Left lung (tissue), 10 donors: ENCODE data around the gene PDCD1. TPM values are rescaled to one million over a fixed set of nuclear protein-coding genes. Genes with fewer than 3 reads are reported as not detected.
A peak's percentile ranks its signal among the peaks of the same experiment; 100 is the strongest.
"Not testable (repeated sequence)": the region's sequence is repeated elsewhere in the genome, so short reads cannot be mapped to it uniquely, and the experiment has no call there.

Experiments
- ATAC-seq: fragments of 200-7000 bp; cut with Tn5 transposase; one replicate; pipeline ENCODE4 v1.9.1; 2020; ENCODE audit warnings: moderate library complexity
- DNase-seq, 4 donors: peaks; one replicate each; pipeline ENCODE4 v3.0.0-alpha.2; 2013 to 2020
- H3K27ac ChIP-seq, 2 donors: fragments of 200-600 bp; sonication (generic) in 1 of 2; one replicate each; pipeline versions ENCODE4 v1.5.0 to v1.8.0; 2020 to 2021
- H3K27me3 ChIP-seq, 2 donors: fragments of 200-600 bp; sonication (generic) in 1 of 2; one replicate each; pipeline versions ENCODE4 v1.5.0 to v1.8.0; 2020 to 2021
- H3K36me3 ChIP-seq, 2 donors: fragments of 200-600 bp; sonication (generic) in 1 of 2; one replicate each; pipeline versions ENCODE4 v1.5.0 to v1.8.0; 2020 to 2021
- H3K4me1 ChIP-seq, 2 donors: fragments of 200-600 bp; one replicate each; pipeline ENCODE4 v1.8.0; 2021
- H3K4me3 ChIP-seq, 2 donors: fragments of 200-600 bp; sonication (generic) in 1 of 2; one replicate each; pipeline versions ENCODE4 v1.5.0 to v1.8.0; 2020 to 2021; ENCODE audit warnings: mild to moderate bottlenecking in 1 of 2
- H3K9me3 ChIP-seq, 2 donors: fragments of 200-600 bp; sonication (generic) in 1 of 2; one replicate each; pipeline versions ENCODE4 v1.5.0 to v1.8.0; 2020 to 2021
- intact Hi-C, 2 donors: fragments of 100-400 bp; cut with DNase I; formaldehyde crosslinking; loops; one replicate each; pipeline versions ENCODE4 v1.11.2 to v1.14.2; 2022
- polyA plus RNA-seq, 6 donors: library from polyadenylated mRNA; unstranded; fragments of 120-200 nt; gene quantifications; one replicate each; pipeline ENCODE4 v1.2.1, GENCODE V29; 2013; ENCODE audit not compliant: insufficient read length in 6 of 6
- total RNA-seq, 2 donors: library from RNA; stranded (reverse); fragmentation: NEBNext Ultra II Directional; extraction: Animal tissue kit (Norgen Biotek cat#: 25700); gene quantifications; one replicate each; pipeline ENCODE4 v1.2.1, GENCODE V29; 2021
- TF ChIP-seq, protein P1 (sequence below), 2 donors: fragments of 200-600 bp; sonication (generic) in 1 of 2; IDR thresholded peaks; one replicate each; pipeline versions ENCODE4 v1.5.0 to v1.8.0; 2021; ENCODE audit warnings: antibody characterized with exemption in 2 of 2
- donor health status: DM: no; HTN: yes; CAD: no.
- donor health status: DM: no; HTN: no; CAD: no.

Gene PDCD1
- total and polyA plus RNA-seq, 8 donors = 0.15 to 1.1 (median 0.31) TPM

DNA sequence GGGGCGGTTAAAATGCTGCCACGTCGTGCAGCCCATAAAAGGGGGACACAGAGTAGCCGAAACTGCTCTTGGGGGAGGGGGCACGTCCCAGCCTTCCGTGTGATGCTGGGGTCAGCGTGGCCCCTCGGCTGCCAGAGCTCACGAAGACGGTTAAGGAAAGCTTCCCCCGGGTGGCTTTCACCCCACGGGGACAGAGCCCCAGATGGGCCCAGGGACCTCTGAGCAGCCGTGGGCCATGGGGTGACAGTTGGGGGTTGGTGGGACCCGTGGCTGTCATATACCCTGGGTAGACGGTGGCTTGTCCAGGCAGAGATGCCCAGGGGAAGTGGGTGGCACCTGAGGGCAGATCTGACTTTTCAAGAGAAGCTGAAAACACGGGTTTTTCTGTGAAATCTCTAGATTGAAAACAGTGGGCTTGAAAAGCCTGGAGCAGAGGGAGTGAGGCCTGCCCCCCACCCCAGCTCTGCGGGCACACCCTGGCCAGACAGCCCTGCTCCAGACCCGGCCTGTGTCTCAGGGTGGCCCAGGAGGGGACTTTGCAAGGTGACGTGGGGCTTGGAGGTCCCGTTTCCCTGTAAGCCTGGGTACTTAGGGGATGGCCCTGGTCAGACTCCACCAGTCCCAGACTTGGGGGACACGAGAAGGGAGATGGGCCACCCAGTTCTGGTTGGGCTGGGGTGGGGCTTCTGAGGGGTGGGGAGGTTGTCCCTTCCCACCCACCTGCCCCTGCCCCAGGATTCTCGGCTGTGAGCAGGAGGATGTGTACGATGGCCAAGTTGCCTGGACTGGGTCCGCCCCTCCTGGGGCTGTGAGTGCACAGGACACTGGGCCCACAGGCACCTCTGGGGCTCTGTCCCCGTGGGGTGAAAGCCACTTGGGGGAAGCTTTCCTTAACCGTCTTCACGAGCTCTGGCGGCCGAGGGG lies 49.0 kb downstream of the PDCD1 start:
- peak in 1 of 4 donors; percentile 26 for DNase-seq
- intact Hi-C loops = no loop called here

DNA sequence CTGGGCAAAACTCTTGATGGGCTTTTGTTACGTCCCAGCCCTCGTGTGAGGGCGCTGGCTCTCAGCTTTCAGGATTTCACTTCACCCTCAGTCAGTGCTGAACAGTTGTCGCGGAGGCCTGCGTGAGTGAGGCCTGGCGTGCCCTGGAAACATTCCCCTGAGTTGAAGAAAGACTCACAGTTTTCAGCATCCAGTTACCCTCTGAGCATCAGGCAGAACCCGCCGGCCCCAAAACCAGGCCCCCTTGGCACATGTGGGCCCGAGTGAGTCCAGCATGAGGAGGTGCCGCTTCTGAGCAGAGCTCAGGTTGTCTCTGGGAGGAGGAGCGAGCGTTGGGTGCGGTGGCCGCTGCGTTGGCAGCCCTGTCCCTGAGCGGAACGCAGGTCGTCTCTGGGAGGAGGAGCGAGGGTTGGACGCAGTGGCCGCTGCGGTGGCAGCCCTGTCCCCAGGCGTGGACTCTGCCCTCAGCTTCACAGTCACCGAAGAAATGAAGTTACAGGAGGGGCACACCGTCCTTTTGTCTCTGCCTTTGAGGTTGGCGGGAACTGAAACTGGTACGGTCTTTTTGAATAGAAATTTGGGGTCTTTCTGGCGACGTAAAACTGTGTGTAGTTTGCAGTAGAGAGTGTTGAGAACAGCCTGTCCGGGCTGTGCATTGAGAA lies 49.8 kb downstream of the PDCD1 start, which contains the start of gene NEU4:
NEU4 (plus strand) TSS at position 473 of the 662 bp plus-strand sequence. CDS start 5,292 bp downstream, outside the sequence.
- DNase-seq = peak in 1 of 4 donors; percentile 24
- H3K4me3 ChIP-seq = no peak within 1 kb of the TSS
- H3K4me1 ChIP-seq = peaks cover 0 to 17% of the 10 kb centered on the region in 2 donors
- H3K27me3 ChIP-seq = peaks cover 10 to 41% of the 10 kb centered on the region in 2 donors
- H3K36me3 ChIP-seq = no peaks in the 10 kb centered on the region
- ATAC-seq = no peak
- intact Hi-C loops = no loop called here
- no peak within 1 kb of the TSS for H3K27ac ChIP-seq
- TF ChIP-seq, protein P1, sequence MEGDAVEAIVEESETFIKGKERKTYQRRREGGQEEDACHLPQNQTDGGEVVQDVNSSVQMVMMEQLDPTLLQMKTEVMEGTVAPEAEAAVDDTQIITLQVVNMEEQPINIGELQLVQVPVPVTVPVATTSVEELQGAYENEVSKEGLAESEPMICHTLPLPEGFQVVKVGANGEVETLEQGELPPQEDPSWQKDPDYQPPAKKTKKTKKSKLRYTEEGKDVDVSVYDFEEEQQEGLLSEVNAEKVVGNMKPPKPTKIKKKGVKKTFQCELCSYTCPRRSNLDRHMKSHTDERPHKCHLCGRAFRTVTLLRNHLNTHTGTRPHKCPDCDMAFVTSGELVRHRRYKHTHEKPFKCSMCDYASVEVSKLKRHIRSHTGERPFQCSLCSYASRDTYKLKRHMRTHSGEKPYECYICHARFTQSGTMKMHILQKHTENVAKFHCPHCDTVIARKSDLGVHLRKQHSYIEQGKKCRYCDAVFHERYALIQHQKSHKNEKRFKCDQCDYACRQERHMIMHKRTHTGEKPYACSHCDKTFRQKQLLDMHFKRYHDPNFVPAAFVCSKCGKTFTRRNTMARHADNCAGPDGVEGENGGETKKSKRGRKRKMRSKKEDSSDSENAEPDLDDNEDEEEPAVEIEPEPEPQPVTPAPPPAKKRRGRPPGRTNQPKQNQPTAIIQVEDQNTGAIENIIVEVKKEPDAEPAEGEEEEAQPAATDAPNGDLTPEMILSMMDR (IDR thresholded peaks at IDR 0.05) = no peak
- no peaks in the 10 kb centered on the region for H3K9me3 ChIP-seq

More for the DNA sequence above, 49.0 kb downstream of the PDCD1 start:
- Histone ChIP-seq H3K4me3 (no peak overlapping the region), H3K4me1 (peaks cover 0 to 9% of the 10 kb centered on the region in 2 donors), H3K27ac (no peak overlapping the region), H3K9me3 (no peaks in the 10 kb centered on the region), H3K27me3 (peaks cover 2 to 41% of the 10 kb centered on the region in 2 donors), H3K36me3 (no peaks in the 10 kb centered on the region)
- TF ChIP-seq, protein P1 (IDR thresholded peaks at IDR 0.05) = no peak
- no peak for ATAC-seq

DNA sequence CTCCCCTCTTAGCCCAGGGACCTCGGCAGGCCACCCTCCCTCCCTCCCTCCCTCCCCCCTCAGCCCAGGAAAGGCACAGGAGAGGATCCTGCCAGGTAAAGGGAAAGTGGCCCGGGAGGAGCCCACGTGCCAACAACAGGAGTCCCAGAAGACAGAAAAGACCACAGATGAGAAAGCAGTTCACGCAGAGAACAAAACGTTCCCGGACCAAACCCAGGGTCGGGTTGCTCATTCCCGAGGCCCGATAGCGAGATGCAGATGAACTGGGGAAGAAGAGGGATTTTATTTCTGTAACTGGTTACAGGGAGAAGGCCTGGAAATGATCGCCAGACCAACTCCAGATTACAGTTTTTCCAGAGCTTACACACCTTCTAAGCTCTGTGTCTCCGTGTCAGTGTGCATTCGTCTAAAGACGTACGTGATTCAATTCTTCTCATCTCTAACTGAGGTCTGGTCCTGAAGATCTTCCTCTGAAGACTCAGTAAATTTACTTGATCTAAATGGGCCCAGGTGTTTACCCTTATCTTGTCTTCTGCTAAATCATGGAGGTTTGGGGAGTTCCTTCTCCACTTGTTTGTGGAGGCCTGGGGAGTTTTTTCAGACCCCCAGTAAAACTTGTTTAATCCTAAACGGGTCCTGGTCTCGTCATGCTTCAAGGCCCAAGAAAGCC lies 50.5 kb downstream of the PDCD1 start:
- Histone ChIP-seq H3K36me3 (no peaks in the 10 kb centered on the region), H3K27me3 (peaks cover 16 to 47% of the 10 kb centered on the region in 2 donors), H3K9me3 (no peaks in the 10 kb centered on the region), H3K27ac (no peak overlapping the region), H3K4me3 (no peak overlapping the region), H3K4me1 (peaks cover 0 to 17% of the 10 kb centered on the region in 2 donors)
- intact Hi-C loops = no loop called here
- no peak for ATAC-seq
- TF ChIP-seq, protein P1 (IDR thresholded peaks at IDR 0.05) = no peak
- no peak for DNase-seq

DNA sequence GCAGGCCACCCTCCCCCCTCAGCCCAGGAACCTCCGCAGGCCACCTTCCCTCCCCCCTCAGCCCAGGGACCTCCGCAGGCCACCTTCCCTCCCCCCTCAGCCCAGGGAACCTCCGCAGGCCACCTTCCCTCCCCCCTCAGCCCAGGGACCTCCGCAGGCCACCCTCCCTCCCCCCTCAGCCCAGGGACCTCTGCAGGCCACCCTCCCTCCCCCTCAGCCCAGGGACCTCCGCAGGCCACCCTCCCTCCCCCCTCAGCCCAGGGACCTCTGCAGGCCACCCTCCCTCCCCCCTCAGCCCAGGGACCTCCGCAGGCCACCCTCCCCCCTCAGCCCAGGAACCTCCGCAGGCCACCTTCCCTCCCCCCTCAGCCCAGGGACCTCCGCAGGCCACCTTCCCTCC lies 52.5 kb downstream of the PDCD1 start:
- ATAC-seq, intact Hi-C loops, H3K9me3 ChIP-seq, H3K36me3 ChIP-seq, H3K4me3 ChIP-seq, DNase-seq, H3K27ac ChIP-seq: not testable (repeated sequence)
- peaks cover 16 to 51% of the 10 kb centered on the region in 2 donors for H3K27me3 ChIP-seq
- H3K4me1 ChIP-seq = peaks cover 0 to 16% of the 10 kb centered on the region in 2 donors

DNA sequence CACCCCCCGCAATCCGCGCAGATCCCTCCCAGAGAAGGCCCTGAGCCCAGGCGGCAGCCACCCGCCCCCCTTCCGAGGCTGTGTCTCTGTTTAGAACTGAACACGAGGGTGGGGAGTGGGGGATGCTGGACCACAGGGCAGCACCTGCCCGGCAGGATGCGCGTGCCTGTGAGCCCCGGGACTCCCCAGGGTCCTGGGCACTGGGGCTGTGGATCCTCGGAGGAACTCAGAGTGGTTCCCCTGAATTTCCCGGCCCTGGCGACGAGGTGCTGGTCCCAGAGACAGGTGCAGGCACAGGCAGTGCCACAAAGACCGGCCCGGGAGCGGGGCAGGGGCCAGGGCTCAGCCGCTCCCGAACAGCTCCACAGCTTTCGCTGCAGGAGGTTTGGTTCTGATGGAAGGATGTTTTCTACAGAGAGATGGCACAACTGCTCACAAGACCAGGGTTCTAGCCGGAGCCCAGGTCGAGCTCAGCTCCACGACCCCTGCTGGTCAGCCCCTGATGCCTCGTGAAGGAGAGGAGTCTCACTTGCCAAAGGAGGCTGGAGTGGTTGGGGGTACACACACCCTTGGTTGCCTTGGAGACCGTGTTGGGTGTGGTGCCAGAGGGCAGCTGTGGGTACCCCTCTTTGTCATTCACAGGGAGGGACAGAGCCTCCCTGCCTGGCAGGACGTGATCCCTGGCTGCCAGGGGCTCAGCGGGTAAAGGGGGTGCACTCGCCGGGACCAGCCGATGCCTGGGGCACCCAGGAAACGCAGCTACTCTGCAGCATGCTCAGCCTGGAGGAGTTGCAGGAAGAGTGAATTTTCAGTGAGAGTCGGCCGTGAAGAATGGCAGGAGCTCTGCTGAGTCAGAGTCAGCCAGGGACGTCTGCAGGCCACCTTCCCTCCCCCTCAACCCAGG lies 54.1 kb downstream of the PDCD1 start:
- Histone ChIP-seq H3K4me3 (peak overlapping the region in 1 of 2 donors; percentile 31), H3K36me3 (no peaks in the 10 kb centered on the region), H3K4me1 (peaks cover 0 to 16% of the 10 kb centered on the region in 2 donors), H3K9me3 (no peaks in the 10 kb centered on the region), H3K27me3 (peaks cover 16 to 45% of the 10 kb centered on the region in 2 donors), H3K27ac (no peak overlapping the region)
- TF ChIP-seq, protein P1 (IDR thresholded peaks at IDR 0.05) = no peak
- ATAC-seq (no peak), DNase-seq (peak in 2 of 4 donors; percentile 29 to 70)
- intact Hi-C loops = no loop called here
